Measurements from ENCODE around the gene TTC7B. TPM values are rescaled to one million over a fixed set of nuclear protein-coding genes. Genes with fewer than 3 reads are reported as not detected.

Gene TTC7B
- total and polyA plus RNA-seq, 10 of the 15 experiments (the other 5 are each of a cell fraction or from before 2014, with no cell fraction given) = under 0.01 to 1.1 (median 0.26) TPM; not detected in 2

- no peak overlapping the region for H2AFZ ChIP-seq (ENCODE audit: control insufficient read depth, low read depth, low read length)
- no peak for TF ChIP-seq WRNIP1 (IDR thresholded peaks at IDR 0.05; ENCODE audit: borderline replicate concordance, low read depth, low read length)
- TF ChIP-seq RB1 (IDR thresholded peaks at IDR 0.05; ENCODE audit: borderline replicate concordance) = no peak
- no peak for TF ChIP-seq ZBTB4 (CRISPR knock-in tag; IDR thresholded peaks at IDR 0.05)
- TF ChIP-seq ZBTB40 (IDR thresholded peaks at IDR 0.05; ENCODE audit: borderline replicate concordance) = no peak
- TF ChIP-seq HDAC2 (IDR thresholded peaks at IDR 0.05) = no peak
- no peak for TF ChIP-seq KLF5 (IDR thresholded peaks at IDR 0.05; ENCODE audit: partially characterized antibody)
- TF ChIP-seq YBX1 (IDR thresholded peaks at IDR 0.05) = no peak
- no peak for TF ChIP-seq HCFC1 (IDR thresholded peaks at IDR 0.05; ENCODE audit: low read length)
- TF ChIP-seq USF1 (IDR thresholded peaks at IDR 0.05; ENCODE audit: borderline replicate concordance, extremely low read length, insufficient read depth, low read depth, low read length) = no peak
- TF ChIP-seq ZBTB11 (CRISPR knock-in tag; IDR thresholded peaks at IDR 0.05) = no peak
- no peak for TF ChIP-seq MEF2A (IDR thresholded peaks at IDR 0.05; ENCODE audit: insufficient read depth, low read depth, low read length)
- no peak for TF ChIP-seq ZNF207 (IDR thresholded peaks at IDR 0.05; ENCODE audit: borderline replicate concordance)
- no peak for TF ChIP-seq ZNF24 (IDR thresholded peaks at IDR 0.05)
- CTCF ChIA-PET = no interaction called here
- ATAC-seq (no peak), DNase-seq (ENCODE audit: low read depth, low spot score) (no peak), FAIRE-seq (no peak)
- H3K9ac ChIP-seq (ENCODE audit: control insufficient read depth, insufficient read depth, low read length) = no peak overlapping the region
- no peaks in the 10 kb centered on the region for H3K4me1 ChIP-seq (ENCODE audit: control insufficient read depth, insufficient read depth, low read length)
- in situ Hi-C loops (cut with MboI) (no loop called here), intact Hi-C loops (cut with micrococcal nuclease; ENCODE audit: unreplicated experiment) (no loop called here)
- no peaks in the 10 kb centered on the region for H3K9me3 ChIP-seq (replicated peaks; ENCODE audit: control insufficient read depth, insufficient read depth, low read length)
- H3K79me2 ChIP-seq (ENCODE audit: control insufficient read depth, insufficient read depth, low read length) = no peaks in the 10 kb centered on the region
- H3K4me2 ChIP-seq (ENCODE audit: control insufficient read depth, insufficient read depth) = no peak overlapping the region
- H3K36me3 ChIP-seq (ENCODE audit: control insufficient read depth in 2 of 2, insufficient read depth in 2 of 2, low read length in 1 of 2) = no peaks in the 10 kb centered on the region
- RAD21 ChIA-PET (ENCODE audit: unreplicated experiment) = no interaction called here
- H3K27ac ChIP-seq (ENCODE audit: control insufficient read depth, insufficient read depth) = no peak overlapping the region
- no peaks in the 10 kb centered on the region for H3K27me3 ChIP-seq (replicated peaks in 1 of 2; ENCODE audit: control insufficient read depth in 2 of 2, insufficient read depth in 2 of 2, low read length in 1 of 2)
- no TSS peak for BruUV-seq (replicated peaks)
- no peak overlapping the region for H3K4me3 ChIP-seq
- SMC1A ChIA-PET (ENCODE audit: uncharacterized antibody, unreplicated experiment) = no interaction called here
- POLR2A ChIA-PET = interaction anchor here (1.0 kb wide), 1 partner anchor 15 kb away, joined by 3 read pairs; no protein-coding TSS in a partner anchor
- no peaks in the 10 kb centered on the region for H4K20me1 ChIP-seq (ENCODE audit: control insufficient read depth, insufficient read depth)
Observed at GRCh38 chr14:90498198-90498597, 318.0 kb downstream of the TTC7B start.
